Measurements from ENCODE around the gene AHNAK. TPM values are rescaled to one million over a fixed set of nuclear protein-coding genes. Genes with fewer than 3 reads are reported as not detected.

AHNAK gene
- total RNA-seq, 1 donor from 2014 or later, result 27.2 TPM

DNA sequence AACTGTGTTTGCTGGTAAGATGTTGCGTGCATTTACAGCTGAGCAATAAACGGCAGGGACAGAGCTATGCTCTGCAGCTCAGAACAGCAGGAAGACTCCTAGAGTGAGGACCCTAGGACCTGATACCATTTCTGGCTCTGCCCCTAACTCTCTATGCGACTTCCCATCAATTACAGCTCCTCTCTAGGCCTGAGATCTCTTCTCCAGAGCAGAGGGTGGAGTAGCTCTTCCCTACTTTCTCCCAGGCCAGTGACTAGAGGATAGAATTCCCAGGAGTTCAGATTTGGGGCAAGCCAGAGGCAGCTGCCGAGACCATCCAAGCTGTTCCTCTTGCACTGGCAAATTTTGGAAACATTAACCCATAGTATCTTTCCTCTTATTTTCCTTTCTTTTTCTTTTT, 140.6 kb downstream of the AHNAK start:
- TF ChIP-seq, protein P1, sequence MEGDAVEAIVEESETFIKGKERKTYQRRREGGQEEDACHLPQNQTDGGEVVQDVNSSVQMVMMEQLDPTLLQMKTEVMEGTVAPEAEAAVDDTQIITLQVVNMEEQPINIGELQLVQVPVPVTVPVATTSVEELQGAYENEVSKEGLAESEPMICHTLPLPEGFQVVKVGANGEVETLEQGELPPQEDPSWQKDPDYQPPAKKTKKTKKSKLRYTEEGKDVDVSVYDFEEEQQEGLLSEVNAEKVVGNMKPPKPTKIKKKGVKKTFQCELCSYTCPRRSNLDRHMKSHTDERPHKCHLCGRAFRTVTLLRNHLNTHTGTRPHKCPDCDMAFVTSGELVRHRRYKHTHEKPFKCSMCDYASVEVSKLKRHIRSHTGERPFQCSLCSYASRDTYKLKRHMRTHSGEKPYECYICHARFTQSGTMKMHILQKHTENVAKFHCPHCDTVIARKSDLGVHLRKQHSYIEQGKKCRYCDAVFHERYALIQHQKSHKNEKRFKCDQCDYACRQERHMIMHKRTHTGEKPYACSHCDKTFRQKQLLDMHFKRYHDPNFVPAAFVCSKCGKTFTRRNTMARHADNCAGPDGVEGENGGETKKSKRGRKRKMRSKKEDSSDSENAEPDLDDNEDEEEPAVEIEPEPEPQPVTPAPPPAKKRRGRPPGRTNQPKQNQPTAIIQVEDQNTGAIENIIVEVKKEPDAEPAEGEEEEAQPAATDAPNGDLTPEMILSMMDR (IDR thresholded peaks at IDR 0.05; ENCODE audit: unreplicated experiment), result no peak
- H3K27me3 Mint-ChIP-seq, result peaks cover 2% of the 10 kb centered on the region
- DNase-seq (ENCODE audit: low spot score, unreplicated experiment), result no peak
- H3K27ac Mint-ChIP-seq, result no peak overlapping the region
- no peak overlapping the region for H3K4me3 Mint-ChIP-seq (ENCODE audit: low read depth)
- no peaks in the 10 kb centered on the region for H3K4me1 Mint-ChIP-seq (ENCODE audit: low read depth)
- no peaks in the 10 kb centered on the region for H3K9me3 Mint-ChIP-seq (ENCODE audit: low read depth)
- H3K36me3 Mint-ChIP-seq (ENCODE audit: insufficient read depth), result no peaks in the 10 kb centered on the region

DNA sequence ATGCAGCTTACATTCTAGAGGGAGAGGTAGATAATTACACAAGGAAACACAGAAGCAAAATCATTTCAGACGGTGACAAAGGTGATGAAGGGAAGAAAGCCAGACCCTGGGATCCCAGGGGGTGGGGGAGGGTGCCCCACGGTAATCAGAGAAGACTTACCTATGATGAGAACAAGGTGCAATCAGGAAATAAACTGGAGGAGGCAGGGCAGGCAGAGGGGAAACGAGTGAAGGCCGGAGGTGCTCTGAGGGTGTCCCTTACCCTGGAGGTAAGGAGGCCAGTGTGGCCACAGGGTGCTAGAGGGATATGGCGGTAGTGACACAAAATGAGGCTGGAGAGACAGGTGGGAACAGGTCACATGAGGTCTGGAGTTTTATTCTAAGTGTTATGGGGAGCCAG, 141.7 kb downstream of the AHNAK start:
- TF ChIP-seq, protein P1 (IDR thresholded peaks at IDR 0.05; ENCODE audit: unreplicated experiment), result no peak
- no peak for DNase-seq (ENCODE audit: low spot score, unreplicated experiment)
- H3K27ac Mint-ChIP-seq, result no peak overlapping the region

DNA sequence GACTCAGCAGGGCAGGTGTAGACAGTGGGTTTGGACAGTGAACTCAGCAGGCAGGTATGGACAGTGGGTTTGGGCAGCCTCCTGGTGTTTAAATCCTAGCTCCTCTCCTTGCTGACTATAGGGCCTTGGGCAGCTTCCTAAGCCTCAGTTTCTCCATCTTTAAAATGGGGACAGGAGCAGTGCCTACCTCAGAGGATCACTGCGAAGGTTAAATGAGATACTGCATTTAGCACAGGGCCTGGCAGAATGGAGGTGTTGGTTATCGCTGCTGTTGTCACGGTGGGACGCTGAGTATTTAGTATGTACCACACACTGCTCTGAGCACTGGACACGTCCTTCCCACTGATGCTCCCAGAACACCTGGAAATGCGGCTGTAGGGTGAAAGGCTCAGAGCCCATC, 142.2 kb downstream of the AHNAK start:
- H3K4me1 Mint-ChIP-seq (ENCODE audit: low read depth), result no peaks in the 10 kb centered on the region
- H3K4me3 Mint-ChIP-seq (ENCODE audit: low read depth), result no peak overlapping the region
- no peaks in the 10 kb centered on the region for H3K36me3 Mint-ChIP-seq (ENCODE audit: insufficient read depth)
- H3K27ac Mint-ChIP-seq, result no peak overlapping the region
- H3K27me3 Mint-ChIP-seq, result peaks cover 2% of the 10 kb centered on the region
- DNase-seq (ENCODE audit: low spot score, unreplicated experiment), result no peak
- TF ChIP-seq, protein P1 (IDR thresholded peaks at IDR 0.05; ENCODE audit: unreplicated experiment), result no peak
- H3K9me3 Mint-ChIP-seq (ENCODE audit: low read depth), result no peaks in the 10 kb centered on the region

More for the DNA sequence above, 141.7 kb downstream of the AHNAK start:
- Mint-ChIP-seq H3K4me1 (ENCODE audit: low read depth) (no peaks in the 10 kb centered on the region), H3K9me3 (ENCODE audit: low read depth) (no peaks in the 10 kb centered on the region), H3K27me3 (peaks cover 2% of the 10 kb centered on the region), H3K36me3 (ENCODE audit: insufficient read depth) (no peaks in the 10 kb centered on the region), H3K4me3 (ENCODE audit: low read depth) (no peak overlapping the region)

DNA sequence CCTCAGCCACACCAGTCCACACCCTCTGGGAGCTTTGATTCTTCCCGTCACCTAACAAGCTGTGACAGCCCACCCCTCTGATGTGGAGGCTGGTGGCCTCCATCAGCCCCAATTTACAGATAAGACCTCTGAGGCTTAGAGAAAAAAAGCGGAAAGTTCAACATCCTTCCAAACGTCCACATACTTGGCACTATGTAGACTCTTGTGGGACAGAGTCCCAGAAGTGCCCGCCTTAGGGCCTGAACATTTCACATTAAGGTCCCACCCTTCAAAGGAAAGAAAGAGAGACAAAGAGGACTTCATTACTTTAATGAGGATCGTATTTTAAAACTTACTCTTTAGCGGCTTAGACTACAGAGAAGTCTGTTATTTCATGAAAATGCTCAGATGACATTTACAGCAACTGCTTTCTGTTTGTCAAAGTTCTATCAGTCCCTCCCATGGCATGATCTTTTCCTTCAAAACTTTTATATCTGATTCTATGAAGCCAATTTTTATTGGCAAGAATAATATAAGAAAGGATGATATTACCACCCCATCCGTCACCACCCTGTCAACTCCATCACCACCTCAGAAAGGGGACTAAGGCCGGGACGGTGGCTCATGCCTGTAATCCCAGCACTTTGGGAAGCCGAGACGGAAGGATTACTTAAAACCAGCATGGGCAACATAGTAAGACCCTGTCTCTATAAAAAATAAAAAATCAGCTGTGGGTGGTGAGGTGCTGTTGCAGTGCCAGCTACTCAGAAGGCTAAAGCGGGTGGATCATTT, 143.5 kb downstream of the AHNAK start:
- H3K4me1 Mint-ChIP-seq (ENCODE audit: low read depth), result peaks cover 8% of the 10 kb centered on the region
- H3K27ac Mint-ChIP-seq, result no peak overlapping the region
- peaks cover 2% of the 10 kb centered on the region for H3K27me3 Mint-ChIP-seq
- TF ChIP-seq, protein P1 (IDR thresholded peaks at IDR 0.05; ENCODE audit: unreplicated experiment), result no peak
- no peak for DNase-seq (ENCODE audit: low spot score, unreplicated experiment)
- H3K36me3 Mint-ChIP-seq (ENCODE audit: insufficient read depth), result no peaks in the 10 kb centered on the region
- H3K4me3 Mint-ChIP-seq (ENCODE audit: low read depth), result no peak overlapping the region
- H3K9me3 Mint-ChIP-seq (ENCODE audit: low read depth), result no peaks in the 10 kb centered on the region

DNA sequence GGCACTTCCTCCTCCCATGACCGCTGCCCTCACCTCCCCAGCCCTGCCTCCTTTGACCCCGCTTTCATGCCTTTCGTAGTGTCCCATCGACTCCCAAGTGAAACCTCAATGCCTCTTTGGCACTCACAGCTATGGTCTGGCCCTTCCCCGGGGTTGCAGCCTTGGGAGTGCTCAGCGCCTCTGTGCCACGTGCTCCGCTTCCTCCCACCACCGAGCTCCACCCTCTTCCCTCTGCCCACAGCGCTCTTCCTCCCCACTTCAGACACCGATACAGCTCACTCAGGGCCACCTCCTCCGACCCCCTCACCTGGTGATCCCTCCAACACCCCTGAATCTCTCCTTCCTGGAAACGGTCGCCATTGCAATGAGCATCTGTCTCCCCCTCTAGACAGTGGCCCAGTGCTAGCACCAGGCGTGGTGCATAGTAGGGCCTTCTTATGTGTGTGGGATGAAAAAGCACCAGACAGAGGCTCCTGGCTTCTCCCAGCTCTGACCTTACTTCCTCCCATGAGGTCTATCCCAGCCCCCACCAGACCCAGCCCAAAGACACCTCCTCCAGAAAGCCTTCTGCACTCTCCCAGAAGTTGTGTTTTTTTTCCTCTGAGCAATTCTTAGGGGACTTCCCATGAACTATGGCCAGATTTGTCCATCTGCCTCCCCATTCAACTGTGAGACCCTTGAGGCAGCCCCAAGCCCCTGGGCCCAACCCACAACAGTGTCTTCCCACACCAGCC, 144.2 kb downstream of the AHNAK start:
- DNase-seq (ENCODE audit: low spot score, unreplicated experiment), result no peak
- Mint-ChIP-seq H3K27ac (no peak overlapping the region), H3K4me3 (ENCODE audit: low read depth) (no peak overlapping the region), H3K4me1 (ENCODE audit: low read depth) (peaks cover 8% of the 10 kb centered on the region), H3K27me3 (peaks cover 2% of the 10 kb centered on the region), H3K9me3 (ENCODE audit: low read depth) (no peaks in the 10 kb centered on the region), H3K36me3 (ENCODE audit: insufficient read depth) (no peaks in the 10 kb centered on the region)
- TF ChIP-seq, protein P1 (IDR thresholded peaks at IDR 0.05; ENCODE audit: unreplicated experiment), result no peak

All from progenitor cell of endocrine pancreas (in vitro differentiated cells).